NOMO-1 treated with dmso at 0.1 percent for 144 hours (cell line): Measurements from ENCODE around the gene ANKRD62.
"Not testable (repeated sequence)": the region's sequence is repeated elsewhere in the genome, so short reads cannot be mapped to it uniquely, and the experiment has no call there.

Source experiments
- DNase-seq: peaks from one replicate; lab custom pipeline; 2025; ENCODE audit not compliant: unreplicated experiment; lab: John Stamatoyannopoulos, UW

ANKRD62 gene

DNA sequence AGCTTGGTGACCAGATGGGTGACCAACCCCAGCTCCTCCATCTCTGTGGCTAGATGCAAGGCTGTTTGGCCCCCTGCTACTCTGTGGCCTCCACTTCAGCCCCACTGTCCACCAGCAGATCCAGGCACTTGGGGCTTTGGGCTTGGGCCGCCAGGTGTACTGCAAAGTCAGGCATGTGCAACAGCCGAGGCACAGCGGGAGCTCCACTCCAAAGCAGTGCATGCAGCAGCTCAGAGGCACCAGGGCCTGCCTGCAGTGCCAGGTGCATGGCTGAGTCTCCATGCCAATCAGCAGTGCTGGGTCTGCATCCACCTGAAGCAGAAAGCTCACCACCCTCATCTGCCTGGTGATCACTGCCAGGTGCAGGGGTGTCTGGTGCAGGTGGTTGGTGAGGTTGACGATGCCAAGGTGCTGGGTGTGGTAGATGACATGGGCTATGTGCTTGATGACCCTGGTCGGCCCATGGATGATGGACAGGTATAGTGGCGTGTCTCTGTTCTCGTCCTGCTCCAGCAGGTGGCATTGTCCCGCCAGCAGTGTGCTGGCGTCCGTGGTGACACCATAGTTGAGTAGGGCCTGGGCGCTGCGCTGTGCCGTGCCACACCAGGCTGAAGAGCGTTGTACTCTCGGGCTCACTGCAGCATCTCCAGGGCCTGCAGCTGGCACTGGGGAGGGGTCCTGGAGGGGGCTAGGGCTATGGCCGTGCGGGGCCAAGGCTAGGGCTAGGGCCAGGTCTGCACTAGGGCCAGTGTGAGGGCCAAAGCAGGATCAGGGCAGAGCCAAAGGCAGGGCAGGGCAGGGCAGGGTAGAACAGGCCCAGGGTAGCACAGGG, 1.0 kb upstream of the ANKRD62 start:
- DNase-seq = no peak

DNA sequence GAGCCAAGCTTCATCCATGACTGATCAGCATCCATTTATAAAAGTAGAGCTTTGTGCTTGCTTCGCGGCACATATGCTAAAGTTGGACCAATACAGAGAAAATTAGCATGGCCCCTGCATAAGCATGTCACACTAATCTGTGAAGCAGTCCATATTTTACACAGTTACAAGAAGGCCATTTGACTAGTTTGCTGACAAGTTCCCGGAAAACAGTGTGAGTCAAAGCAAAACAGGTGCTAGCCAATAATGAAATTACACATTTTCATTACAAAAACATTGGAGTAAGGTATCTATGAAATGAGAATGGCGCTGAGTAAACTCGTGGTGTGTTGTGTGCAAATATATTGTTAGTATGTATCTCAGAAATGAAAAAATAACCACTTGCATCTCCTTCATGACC, 4.7 kb downstream of the ANKRD62 start:
- no peak for DNase-seq

GRCh38 chr18:12099160-12099559, 5.5 kb downstream of the ANKRD62 start:
- no peak for DNase-seq

- no peak for DNase-seq
Measured at GRCh38 chr18:12101266-12101665, 7.6 kb downstream of the ANKRD62 start.

DNA sequence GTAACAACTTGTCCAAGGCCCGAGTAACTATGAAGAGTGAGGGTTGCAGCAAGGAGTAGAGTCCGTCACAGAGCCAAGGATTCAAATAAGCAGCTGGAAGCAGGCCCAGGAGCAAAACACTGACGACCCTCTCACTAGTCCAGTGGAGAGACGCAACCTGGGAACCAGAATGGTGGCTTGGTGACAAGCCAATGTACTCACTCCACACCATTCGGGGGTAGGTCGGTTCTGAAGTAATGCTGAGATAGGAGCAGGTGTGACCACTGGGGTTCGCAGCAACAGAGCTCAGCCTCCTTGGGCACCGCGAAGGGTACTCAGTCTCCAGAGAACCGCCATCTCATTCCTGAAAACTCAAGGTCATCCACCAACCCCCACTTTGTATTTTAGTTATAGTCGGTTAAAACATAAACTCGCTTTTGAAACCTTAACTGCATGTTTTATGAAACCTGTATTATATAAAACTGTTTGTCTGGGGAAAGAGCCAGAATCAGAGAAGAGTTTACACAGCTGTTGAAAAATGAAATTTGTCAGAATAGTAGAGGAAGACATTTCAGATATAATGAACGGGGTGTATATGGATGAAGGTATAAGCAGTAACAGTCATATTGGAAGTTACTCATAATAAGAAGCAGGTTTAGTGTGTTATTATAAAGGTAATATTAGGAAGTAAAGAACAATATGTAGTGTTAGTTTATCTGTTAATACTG, 8.6 kb downstream of the ANKRD62 start:
- no peak for DNase-seq

DNA sequence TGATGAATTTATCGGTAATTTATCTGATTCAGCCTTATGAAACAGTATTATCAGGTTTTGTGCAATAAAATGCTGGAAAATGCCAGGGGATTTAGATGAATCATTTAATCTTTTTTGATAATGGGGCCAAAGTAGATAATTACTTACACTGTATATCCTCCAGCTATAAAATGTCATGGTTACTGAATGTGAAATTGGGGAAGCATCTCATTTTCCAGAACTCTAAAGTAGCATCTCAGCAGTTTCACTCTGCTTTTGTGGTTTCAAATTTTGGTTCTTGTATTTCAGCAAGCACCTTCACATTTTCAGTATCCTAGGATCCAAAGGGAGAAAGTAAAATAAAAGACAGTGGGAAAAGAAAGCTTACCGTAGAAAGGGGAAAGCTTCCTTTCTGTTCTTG, 12.8 kb downstream of the ANKRD62 start:
- DNase-seq = no peak

DNA sequence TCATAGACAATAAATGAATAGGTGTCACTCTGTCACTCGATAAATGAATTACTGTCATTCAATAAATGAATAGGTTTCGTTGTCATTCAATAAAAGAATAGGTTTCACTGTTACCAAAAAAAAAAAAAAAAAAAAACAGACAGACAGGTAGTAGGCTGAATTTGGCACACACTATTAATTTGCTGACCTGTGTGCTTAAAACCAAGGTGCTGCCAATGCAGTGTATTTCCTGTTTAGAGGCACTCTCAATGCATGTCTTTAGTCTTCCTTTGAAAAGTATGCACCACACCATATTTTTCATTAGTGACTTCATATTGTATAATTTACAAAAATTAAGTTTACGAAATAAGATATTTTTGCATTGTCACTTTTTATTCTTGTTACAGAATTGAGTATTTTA, 16.2 kb downstream of the ANKRD62 start:
- no peak for DNase-seq

- no peak for DNase-seq
Measured at GRCh38 chr18:12113999-12114646, 20.5 kb downstream of the ANKRD62 start.

DNA sequence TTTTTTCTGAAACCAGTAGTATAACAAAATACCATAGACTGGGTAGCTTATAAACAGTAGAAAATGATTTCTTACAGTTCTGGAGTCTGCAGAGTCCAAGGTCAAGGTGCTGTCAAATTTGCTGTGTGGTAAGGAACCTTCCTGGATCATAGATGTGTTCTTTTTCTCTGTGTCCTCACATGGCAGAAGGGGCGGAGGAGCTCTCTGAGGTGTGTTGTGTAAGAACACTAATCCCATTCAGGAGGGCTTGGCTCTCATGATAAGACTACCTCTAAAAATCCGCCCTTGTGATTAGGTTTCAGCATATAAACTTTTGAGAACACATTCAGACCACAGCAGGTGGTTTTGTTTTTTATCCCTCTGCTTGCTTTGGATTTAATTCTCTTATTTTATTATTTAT, 25.7 kb downstream of the ANKRD62 start:
- no peak for DNase-seq

DNA sequence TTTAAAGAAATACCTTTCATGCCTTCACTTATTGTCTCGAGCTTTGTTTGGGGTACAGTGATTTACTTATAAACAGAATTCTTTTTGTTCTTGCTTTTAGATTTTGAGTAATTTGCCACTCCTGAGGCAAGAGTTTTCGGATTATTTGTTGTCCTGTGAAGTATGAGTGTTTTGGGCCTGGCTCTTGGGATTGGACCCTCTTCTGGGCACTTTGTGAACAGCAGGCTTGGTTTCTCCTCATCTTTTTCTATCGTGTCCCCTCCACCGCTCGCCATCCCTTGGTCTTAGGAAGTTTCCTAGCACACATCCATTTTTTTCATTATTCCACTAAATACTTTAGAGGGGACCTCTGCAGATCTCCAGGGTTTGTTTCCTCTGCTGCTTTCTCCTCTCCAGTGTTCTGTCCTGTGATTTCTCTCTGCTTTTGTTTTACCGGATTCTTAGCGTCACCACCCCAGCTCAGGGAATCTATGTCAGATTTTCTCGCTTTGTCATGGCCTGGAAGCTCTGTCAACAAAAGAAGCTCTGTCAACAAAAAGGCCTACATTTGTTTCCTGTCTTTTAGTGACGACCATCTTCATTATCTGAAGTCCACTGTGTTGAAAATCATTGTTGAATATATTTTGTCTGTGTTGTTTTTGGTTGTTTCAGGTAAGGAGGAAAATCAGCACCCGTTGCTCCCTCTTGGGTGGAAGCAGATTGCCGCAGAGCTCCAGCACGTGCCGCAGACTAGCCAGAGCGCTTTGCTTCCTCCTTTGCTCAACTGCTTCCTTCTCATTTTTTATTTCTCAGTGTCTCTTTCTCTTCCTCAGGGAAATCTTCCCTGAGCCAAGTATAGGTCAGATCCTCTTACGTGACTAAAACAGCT, 27.8 kb downstream of the ANKRD62 start:
- no peak for DNase-seq

- DNase-seq = not testable (repeated sequence)
Measured at GRCh38 chr18:12122043-12122389, 28.4 kb downstream of the ANKRD62 start.

GRCh38 chr18:12127647-12128046, 34.0 kb downstream of the ANKRD62 start:
- not testable (repeated sequence) for DNase-seq

GRCh38 chr18:12138831-12139230, 45.2 kb downstream of the ANKRD62 start:
- DNase-seq = not testable (repeated sequence)

GRCh38 chr18:12140866-12141265, 47.2 kb downstream of the ANKRD62 start:
- not testable (repeated sequence) for DNase-seq

- DNase-seq = not testable (repeated sequence)
Measured at GRCh38 chr18:12141778-12142177, 48.1 kb downstream of the ANKRD62 start.

- not testable (repeated sequence) for DNase-seq
Measured at GRCh38 chr18:12149431-12149830, 55.8 kb downstream of the ANKRD62 start.

GRCh38 chr18:12154361-12154760, 60.7 kb downstream of the ANKRD62 start:
- no peak for DNase-seq

DNA sequence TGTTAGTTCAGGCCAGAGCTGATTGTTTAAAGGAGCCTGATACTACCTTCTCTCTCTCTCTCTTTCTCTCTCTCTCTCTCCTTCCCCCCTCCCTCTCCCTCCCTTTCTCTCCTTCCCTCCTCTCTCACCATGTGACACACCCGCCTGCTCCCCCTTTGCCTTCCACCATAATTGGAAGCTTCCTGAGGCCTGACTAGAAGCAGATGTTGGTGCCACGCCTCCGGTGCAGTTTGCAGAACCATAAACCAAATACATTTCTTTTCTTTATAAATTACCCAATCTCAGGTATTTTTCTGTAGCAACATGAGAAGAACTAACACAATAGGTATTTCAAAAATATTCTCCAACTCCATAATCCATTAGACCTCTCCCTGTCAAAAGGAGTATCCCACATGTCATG, 62.4 kb downstream of the ANKRD62 start:
- DNase-seq = no peak

GRCh38 chr18:12159446-12159845, 65.8 kb downstream of the ANKRD62 start:
- DNase-seq = no peak

DNA sequence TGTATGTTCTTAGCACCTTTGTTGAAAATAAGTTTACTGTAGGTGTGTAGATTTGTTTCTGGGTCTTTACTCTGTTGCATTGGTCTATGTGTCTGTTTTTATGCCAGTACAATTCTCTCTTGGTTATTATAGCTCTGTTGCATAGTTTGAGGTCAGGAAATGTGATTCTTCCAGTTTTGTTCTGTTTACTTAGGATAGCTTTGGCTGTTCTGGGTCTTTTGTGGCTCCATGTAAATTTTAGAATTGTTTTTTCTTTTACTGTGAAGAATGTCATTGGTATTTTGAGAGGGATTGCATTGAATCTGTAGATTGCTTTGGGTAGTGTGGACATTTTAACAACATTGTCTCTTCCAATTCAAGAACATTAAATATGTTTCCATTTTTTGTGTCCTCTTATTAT, 69.1 kb downstream of the ANKRD62 start:
- DNase-seq = no peak
